Lower lobe of right lung (tissue), 2 donors: ENCODE results near the gene MLANA. TPM values are rescaled to one million over a fixed set of nuclear protein-coding genes. Genes with fewer than 3 reads are reported as not detected.

Experiments used
- ATAC-seq, 2 donors: fragments of 200-7000 bp; cut with Tn5 transposase; one replicate each; pipeline ENCODE4 v1.9.1; 2020 to 2022; ENCODE audit warnings: mild to moderate bottlenecking in 2 of 2, moderate library complexity in 2 of 2
- DNase-seq: peaks from one replicate; pipeline ENCODE4 v3.0.0-alpha.2; 2020
- H3K27ac ChIP-seq: fragments of 200-600 bp; one replicate; pipeline ENCODE4 v1.8.0; 2022
- H3K27me3 ChIP-seq: fragments of 200-600 bp; one replicate; pipeline ENCODE4 v1.8.0; 2022; ENCODE audit warnings: low read depth
- H3K36me3 ChIP-seq: fragments of 200-600 bp; one replicate; pipeline ENCODE4 v1.8.0; 2022; ENCODE audit warnings: mild to moderate bottlenecking
- H3K4me1 ChIP-seq: fragments of 200-600 bp; one replicate; pipeline ENCODE4 v1.8.0; 2022
- H3K4me3 ChIP-seq: fragments of 200-600 bp; one replicate; pipeline ENCODE4 v1.8.0; 2022; ENCODE audit warnings: mild to moderate bottlenecking
- H3K9me3 ChIP-seq: fragments of 200-600 bp; one replicate; pipeline ENCODE4 v1.8.0; 2022
- CTCF ChIP-seq: fragments of 200-600 bp; IDR thresholded peaks from one replicate; pipeline ENCODE4 v1.8.0; 2022; ENCODE audit warnings: antibody characterized with exemption, mild to moderate bottlenecking
- intact Hi-C: fragments of 100-400 bp; cut with DNase I; formaldehyde crosslinking; loops from one replicate; pipeline ENCODE4 v1.11.0; 2022
- total RNA-seq: library from RNA; stranded (reverse); fragmentation: NEBNext Ultra II Directional; extraction: Animal tissue kit (Norgen Biotek cat#: 25700); gene quantifications from one replicate; pipeline ENCODE4 v1.2.1, GENCODE V29; 2021
- donor health status: DM: no; HTN: yes; CAD: no; lungs with severe emphysema.

MLANA gene
- total RNA-seq, 1 donor from 2014 or later: not detected

- TF ChIP-seq CTCF: no peak
- ATAC-seq (no peak), DNase-seq (no peak)
- Histone ChIP-seq H3K27me3 (no peaks in the 10 kb centered on the region), H3K36me3 (no peaks in the 10 kb centered on the region), H3K4me3 (no peak overlapping the region), H3K4me1 (no peaks in the 10 kb centered on the region), H3K9me3 (no peaks in the 10 kb centered on the region), H3K27ac (no peak overlapping the region)
- intact Hi-C loops: no loop called here
These were observed 26.2 kb upstream of the MLANA start for GRCh38 chr9:5864446-5864845.

GRCh38 chr9:5866272-5866671 lies 24.4 kb upstream of the MLANA start:
- intact Hi-C loops: no loop called here
- H3K27me3 ChIP-seq: no peaks in the 10 kb centered on the region
- TF ChIP-seq CTCF: no peak
- no peaks in the 10 kb centered on the region for H3K4me1 ChIP-seq
- no peak overlapping the region for H3K27ac ChIP-seq
- DNase-seq (no peak), ATAC-seq (no peak)
- no peak overlapping the region for H3K4me3 ChIP-seq
- H3K36me3 ChIP-seq: no peaks in the 10 kb centered on the region
- H3K9me3 ChIP-seq: no peaks in the 10 kb centered on the region

GRCh38 chr9:5866685-5867084 lies 24.0 kb upstream of the MLANA start:
- intact Hi-C loops: no loop called here
- TF ChIP-seq CTCF: no peak
- Histone ChIP-seq H3K4me1 (no peaks in the 10 kb centered on the region), H3K27me3 (no peaks in the 10 kb centered on the region), H3K4me3 (no peak overlapping the region), H3K9me3 (no peaks in the 10 kb centered on the region), H3K27ac (no peak overlapping the region), H3K36me3 (no peaks in the 10 kb centered on the region)
- no peak for ATAC-seq
- no peak for DNase-seq

- intact Hi-C loops: no loop called here
- DNase-seq (no peak), ATAC-seq (no peak)
- no peak for TF ChIP-seq CTCF
- Histone ChIP-seq H3K36me3 (no peaks in the 10 kb centered on the region), H3K9me3 (no peaks in the 10 kb centered on the region), H3K27me3 (no peaks in the 10 kb centered on the region), H3K4me3 (no peak overlapping the region), H3K27ac (no peak overlapping the region), H3K4me1 (no peaks in the 10 kb centered on the region)
These were observed 22.5 kb upstream of the MLANA start for GRCh38 chr9:5868235-5868634.

GRCh38 chr9:5869315-5870019 lies 21.2 kb upstream of the MLANA start:
- H3K4me3 ChIP-seq: no peak overlapping the region
- H3K4me1 ChIP-seq: no peaks in the 10 kb centered on the region
- no peak overlapping the region for H3K27ac ChIP-seq
- no peaks in the 10 kb centered on the region for H3K9me3 ChIP-seq
- TF ChIP-seq CTCF: peak; percentile 7
- intact Hi-C loops: no loop called here
- DNase-seq: no peak
- no peaks in the 10 kb centered on the region for H3K36me3 ChIP-seq
- ATAC-seq: no peak
- H3K27me3 ChIP-seq: no peaks in the 10 kb centered on the region
